Suprapubic skin (tissue), 4 donors: ENCODE results near the gene BDNF.

ENCODE experiments used
- EP300 ChIP-seq: sonication (generic); formaldehyde crosslinking; IDR thresholded peaks from one replicate; pipeline ENCODE4 v1.6.1; 2017; ENCODE audit warnings: antibody characterized with exemption
- POLR2AphosphoS5 ChIP-seq, 3 donors: sonication (generic); formaldehyde crosslinking; IDR thresholded peaks; one replicate each; pipeline ENCODE4 v1.6.1; 2017; ENCODE audit warnings: antibody characterized with exemption in 3 of 3
- TF ChIP-seq, protein P1 (sequence below), 2 donors: fragments of 200-600 bp in 1 of 2; fragments of 450-650 bp in 1 of 2; sonication (generic) in 1 of 2; IDR thresholded peaks; one replicate each; pipeline ENCODE4 v1.5.1; 2016 to 2019; ENCODE audit warnings: antibody characterized with exemption in 2 of 2, mild to moderate bottlenecking in 1 of 2, moderate library complexity in 1 of 2

DNA sequence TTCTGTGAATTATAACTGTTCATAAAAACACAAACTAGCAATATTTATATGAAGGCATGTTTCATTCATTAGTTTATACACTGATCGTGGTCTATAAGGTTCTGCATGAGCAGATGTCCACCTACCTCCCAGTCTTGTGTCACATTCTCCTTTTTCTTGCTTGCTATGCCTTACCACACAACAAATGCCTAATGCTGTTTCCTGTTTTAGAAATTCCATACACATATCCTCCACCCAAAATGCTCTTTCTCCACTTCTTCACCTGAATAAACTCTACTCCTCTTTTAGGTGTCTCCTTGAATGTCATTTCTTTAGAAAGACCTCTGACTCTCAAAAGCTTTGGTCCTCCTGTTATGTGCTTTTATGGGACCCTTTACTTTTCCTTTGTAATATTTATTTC lies 88.9 kb downstream of the BDNF start:
- TF ChIP-seq, protein P1, sequence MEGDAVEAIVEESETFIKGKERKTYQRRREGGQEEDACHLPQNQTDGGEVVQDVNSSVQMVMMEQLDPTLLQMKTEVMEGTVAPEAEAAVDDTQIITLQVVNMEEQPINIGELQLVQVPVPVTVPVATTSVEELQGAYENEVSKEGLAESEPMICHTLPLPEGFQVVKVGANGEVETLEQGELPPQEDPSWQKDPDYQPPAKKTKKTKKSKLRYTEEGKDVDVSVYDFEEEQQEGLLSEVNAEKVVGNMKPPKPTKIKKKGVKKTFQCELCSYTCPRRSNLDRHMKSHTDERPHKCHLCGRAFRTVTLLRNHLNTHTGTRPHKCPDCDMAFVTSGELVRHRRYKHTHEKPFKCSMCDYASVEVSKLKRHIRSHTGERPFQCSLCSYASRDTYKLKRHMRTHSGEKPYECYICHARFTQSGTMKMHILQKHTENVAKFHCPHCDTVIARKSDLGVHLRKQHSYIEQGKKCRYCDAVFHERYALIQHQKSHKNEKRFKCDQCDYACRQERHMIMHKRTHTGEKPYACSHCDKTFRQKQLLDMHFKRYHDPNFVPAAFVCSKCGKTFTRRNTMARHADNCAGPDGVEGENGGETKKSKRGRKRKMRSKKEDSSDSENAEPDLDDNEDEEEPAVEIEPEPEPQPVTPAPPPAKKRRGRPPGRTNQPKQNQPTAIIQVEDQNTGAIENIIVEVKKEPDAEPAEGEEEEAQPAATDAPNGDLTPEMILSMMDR (IDR thresholded peaks at IDR 0.05): no peak
- TF ChIP-seq POLR2AphosphoS5 (IDR thresholded peaks at IDR 0.05) (no peak), EP300 (no peak)
